Measurements from ENCODE around the gene PDPK1.

The PDPK1 gene

GRCh38 chr16:2592786-2593185, 55.0 kb downstream of the PDPK1 start:
- DNase-seq, result no peak
- Histone ChIP-seq H3K4me2 (ENCODE audit: low read length, poor library complexity, severe bottlenecking) (no peak overlapping the region), H3K9me3 (ENCODE audit: control insufficient read depth, low read length) (no peaks in the 10 kb centered on the region), H4K8ac (ENCODE audit: low read length) (no peak overlapping the region), H3K23ac (ENCODE audit: low read length in 2 of 2) (peak overlapping the region in 1 of 2 experiments; percentile 46), H2BK12ac (ENCODE audit: low read length in 2 of 2) (no peak overlapping the region), H2AK5ac (ENCODE audit: low read length, severe bottlenecking) (no peak overlapping the region), H3K4me3 (ENCODE audit: insufficient read depth in 1 of 2, low read depth in 1 of 2, low read length in 2 of 2) (peak overlapping the region in 1 of 2 experiments; percentile 11), H3K4me1 (ENCODE audit: control insufficient read depth, insufficient read depth, low read depth, low read length) (no peaks in the 10 kb centered on the region), H3K4ac (ENCODE audit: low read depth in 1 of 2, low read length in 2 of 2) (no peak overlapping the region), H3K18ac (ENCODE audit: low read depth in 1 of 2, low read length in 2 of 2) (no peak overlapping the region), H3K79me1 (replicated peaks; ENCODE audit: low read length, poor library complexity, severe bottlenecking) (peaks cover 56% of the 10 kb centered on the region), H3K27ac (ENCODE audit: low read length, poor library complexity, severe bottlenecking) (no peak overlapping the region), H3K9ac (ENCODE audit: low read length) (no peak overlapping the region), H2BK120ac (ENCODE audit: low read depth, low read length) (no peak overlapping the region), H3K27me3 (ENCODE audit: control insufficient read depth in 1 of 2, insufficient read depth in 1 of 2, low read length in 2 of 2) (no peaks in the 10 kb centered on the region), H2BK15ac (ENCODE audit: low read depth, poor library complexity, severe bottlenecking) (no peak overlapping the region), H3K14ac (ENCODE audit: low read length in 2 of 2) (no peak overlapping the region), H2AFZ (ENCODE audit: low read depth, low read length) (no peak overlapping the region), H3K36me3 (ENCODE audit: control insufficient read depth in 1 of 2, insufficient read depth in 2 of 2, low read depth in 1 of 2, low read length in 2 of 2) (peaks cover 40 to 63% of the 10 kb centered on the region in 2 experiments), H2BK5ac (ENCODE audit: low read depth, low read length, poor library complexity, severe bottlenecking) (no peak overlapping the region), H4K91ac (ENCODE audit: low read length) (no peak overlapping the region)
- over 99% methylated on average over 16 of the region's 16 CpGs for WGBS

- Histone ChIP-seq H3K4ac (ENCODE audit: low read depth in 1 of 2, low read length in 2 of 2) (no peak overlapping the region), H4K8ac (ENCODE audit: low read length) (no peak overlapping the region), H3K18ac (ENCODE audit: low read depth in 1 of 2, low read length in 2 of 2) (no peak overlapping the region), H3K79me1 (replicated peaks; ENCODE audit: low read length, poor library complexity, severe bottlenecking) (peaks cover 47% of the 10 kb centered on the region), H3K4me2 (ENCODE audit: low read length, poor library complexity, severe bottlenecking) (no peak overlapping the region), H3K27ac (ENCODE audit: low read length, poor library complexity, severe bottlenecking) (no peak overlapping the region), H2AFZ (ENCODE audit: low read depth, low read length) (no peak overlapping the region), H2AK5ac (ENCODE audit: low read length, severe bottlenecking) (no peak overlapping the region), H3K36me3 (ENCODE audit: control insufficient read depth in 1 of 2, insufficient read depth in 2 of 2, low read depth in 1 of 2, low read length in 2 of 2) (peaks cover 28 to 57% of the 10 kb centered on the region in 2 experiments), H3K9ac (ENCODE audit: low read length) (no peak overlapping the region), H2BK12ac (ENCODE audit: low read length in 2 of 2) (no peak overlapping the region), H3K23ac (ENCODE audit: low read length in 2 of 2) (no peak overlapping the region), H4K91ac (ENCODE audit: low read length) (no peak overlapping the region), H3K4me1 (ENCODE audit: control insufficient read depth, insufficient read depth, low read depth, low read length) (no peaks in the 10 kb centered on the region), H2BK120ac (ENCODE audit: low read depth, low read length) (no peak overlapping the region), H2BK15ac (ENCODE audit: low read depth, poor library complexity, severe bottlenecking) (no peak overlapping the region), H2BK5ac (ENCODE audit: low read depth, low read length, poor library complexity, severe bottlenecking) (no peak overlapping the region), H3K27me3 (ENCODE audit: control insufficient read depth in 1 of 2, insufficient read depth in 1 of 2, low read length in 2 of 2) (no peaks in the 10 kb centered on the region), H3K4me3 (ENCODE audit: insufficient read depth in 1 of 2, low read depth in 1 of 2, low read length in 2 of 2) (no peak overlapping the region), H3K14ac (ENCODE audit: low read length in 2 of 2) (no peak overlapping the region), H3K9me3 (ENCODE audit: control insufficient read depth, low read length) (no peaks in the 10 kb centered on the region)
- DNase-seq, result no peak
- 97% methylated on average over 27 of the region's 27 CpGs for WGBS
Measured at GRCh38 chr16:2595393-2596205, 57.8 kb downstream of the PDPK1 start.

DNA sequence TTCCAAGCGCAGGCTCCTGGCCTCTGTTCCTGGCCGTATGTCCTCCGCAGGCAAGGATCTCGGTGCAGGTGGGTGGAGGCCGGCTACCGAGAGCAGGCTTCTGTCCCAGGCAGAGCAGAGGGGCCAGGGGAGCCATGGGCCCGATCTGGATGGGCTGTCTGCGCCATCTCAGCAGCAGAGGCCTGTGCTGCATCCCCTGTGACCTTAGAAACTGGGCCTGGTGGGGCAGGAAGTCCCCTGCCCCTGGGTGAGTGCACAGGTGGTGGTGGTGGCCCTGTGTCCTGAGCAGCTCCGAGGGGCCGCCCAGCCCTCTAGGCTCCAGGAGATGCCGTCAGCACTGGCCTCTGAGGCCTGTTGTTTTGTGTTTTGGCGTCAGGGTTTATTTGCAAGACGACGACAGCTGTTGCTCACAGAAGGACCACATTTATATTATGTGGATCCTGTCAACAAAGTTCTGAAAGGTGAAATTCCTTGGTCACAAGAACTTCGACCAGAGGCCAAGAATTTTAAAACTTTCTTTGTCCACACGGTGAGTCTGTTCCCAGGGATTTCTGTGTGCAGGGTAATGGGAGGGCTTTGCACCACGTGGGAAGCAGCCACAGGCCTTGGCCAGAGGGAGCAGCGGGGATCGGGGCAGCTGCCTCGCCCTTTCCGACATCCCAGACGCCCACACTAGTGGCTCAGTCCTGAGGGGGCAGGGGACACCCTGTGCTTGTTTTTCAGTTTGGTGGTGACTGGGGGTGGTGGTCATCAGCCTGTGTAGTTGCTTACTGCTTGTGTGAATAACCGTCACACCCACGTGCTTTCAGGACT, 59.1 kb downstream of the PDPK1 start:
- no peak overlapping the region for H3K23ac ChIP-seq (ENCODE audit: low read length in 2 of 2)
- no peak overlapping the region for H2BK5ac ChIP-seq (ENCODE audit: low read depth, low read length, poor library complexity, severe bottlenecking)
- H3K9me3 ChIP-seq (ENCODE audit: control insufficient read depth, low read length), result no peaks in the 10 kb centered on the region
- H4K91ac ChIP-seq (ENCODE audit: low read length), result no peak overlapping the region
- no peaks in the 10 kb centered on the region for H3K4me1 ChIP-seq (ENCODE audit: control insufficient read depth, insufficient read depth, low read depth, low read length)
- H2AK5ac ChIP-seq (ENCODE audit: low read length, severe bottlenecking), result no peak overlapping the region
- no peak overlapping the region for H2BK12ac ChIP-seq (ENCODE audit: low read length in 2 of 2)
- H3K36me3 ChIP-seq (ENCODE audit: control insufficient read depth in 1 of 2, insufficient read depth in 2 of 2, low read depth in 1 of 2, low read length in 2 of 2), result peaks cover 28 to 54% of the 10 kb centered on the region in 2 experiments
- H2BK15ac ChIP-seq (ENCODE audit: low read depth, poor library complexity, severe bottlenecking), result no peak overlapping the region
- no peak overlapping the region for H3K18ac ChIP-seq (ENCODE audit: low read depth in 1 of 2, low read length in 2 of 2)
- H3K27ac ChIP-seq (ENCODE audit: low read length, poor library complexity, severe bottlenecking), result no peak overlapping the region
- no peaks in the 10 kb centered on the region for H3K27me3 ChIP-seq (ENCODE audit: control insufficient read depth in 1 of 2, insufficient read depth in 1 of 2, low read length in 2 of 2)
- no peak overlapping the region for H4K8ac ChIP-seq (ENCODE audit: low read length)
- no peak overlapping the region for H3K9ac ChIP-seq (ENCODE audit: low read length)
- 97% methylated on average over 24 of the region's 24 CpGs for WGBS
- H2BK120ac ChIP-seq (ENCODE audit: low read depth, low read length), result no peak overlapping the region
- H3K79me1 ChIP-seq (replicated peaks; ENCODE audit: low read length, poor library complexity, severe bottlenecking), result peaks cover 42% of the 10 kb centered on the region
- no peak overlapping the region for H2AFZ ChIP-seq (ENCODE audit: low read depth, low read length)
- H3K4ac ChIP-seq (ENCODE audit: low read depth in 1 of 2, low read length in 2 of 2), result no peak overlapping the region
- DNase-seq, result no peak
- H3K14ac ChIP-seq (ENCODE audit: low read length in 2 of 2), result no peak overlapping the region
- no peak overlapping the region for H3K4me3 ChIP-seq (ENCODE audit: insufficient read depth in 1 of 2, low read depth in 1 of 2, low read length in 2 of 2)
- no peak overlapping the region for H3K4me2 ChIP-seq (ENCODE audit: low read length, poor library complexity, severe bottlenecking)

- DNase-seq, result no peak
- no peak overlapping the region for H2AK5ac ChIP-seq (ENCODE audit: low read length, severe bottlenecking)
- no peak overlapping the region for H3K4me2 ChIP-seq (ENCODE audit: low read length, poor library complexity, severe bottlenecking)
- H2BK12ac ChIP-seq (ENCODE audit: low read length in 2 of 2), result no peak overlapping the region
- peaks cover 28 to 51% of the 10 kb centered on the region in 2 experiments for H3K36me3 ChIP-seq (ENCODE audit: control insufficient read depth in 1 of 2, insufficient read depth in 2 of 2, low read depth in 1 of 2, low read length in 2 of 2)
- H3K14ac ChIP-seq (ENCODE audit: low read length in 2 of 2), result no peak overlapping the region
- H3K9ac ChIP-seq (ENCODE audit: low read length), result no peak overlapping the region
- no peak overlapping the region for H4K91ac ChIP-seq (ENCODE audit: low read length)
- H3K27ac ChIP-seq (ENCODE audit: low read length, poor library complexity, severe bottlenecking), result no peak overlapping the region
- no peak overlapping the region for H3K18ac ChIP-seq (ENCODE audit: low read depth in 1 of 2, low read length in 2 of 2)
- no peak overlapping the region for H4K8ac ChIP-seq (ENCODE audit: low read length)
- 97% methylated on average over 22 of the region's 22 CpGs for WGBS
- H3K27me3 ChIP-seq (ENCODE audit: control insufficient read depth in 1 of 2, insufficient read depth in 1 of 2, low read length in 2 of 2), result no peaks in the 10 kb centered on the region
- H3K4ac ChIP-seq (ENCODE audit: low read depth in 1 of 2, low read length in 2 of 2), result no peak overlapping the region
- H2BK15ac ChIP-seq (ENCODE audit: low read depth, poor library complexity, severe bottlenecking), result no peak overlapping the region
- no peak overlapping the region for H2AFZ ChIP-seq (ENCODE audit: low read depth, low read length)
- H3K4me1 ChIP-seq (ENCODE audit: control insufficient read depth, insufficient read depth, low read depth, low read length), result no peaks in the 10 kb centered on the region
- no peak overlapping the region for H2BK120ac ChIP-seq (ENCODE audit: low read depth, low read length)
- no peak overlapping the region for H3K4me3 ChIP-seq (ENCODE audit: insufficient read depth in 1 of 2, low read depth in 1 of 2, low read length in 2 of 2)
- no peak overlapping the region for H2BK5ac ChIP-seq (ENCODE audit: low read depth, low read length, poor library complexity, severe bottlenecking)
- no peaks in the 10 kb centered on the region for H3K9me3 ChIP-seq (ENCODE audit: control insufficient read depth, low read length)
- H3K79me1 ChIP-seq (replicated peaks; ENCODE audit: low read length, poor library complexity, severe bottlenecking), result peaks cover 39% of the 10 kb centered on the region
- no peak overlapping the region for H3K23ac ChIP-seq (ENCODE audit: low read length in 2 of 2)
Measured at GRCh38 chr16:2597560-2597902, 59.7 kb downstream of the PDPK1 start.
